Activated CD8-positive, alpha-beta T cell treated with anti-CD3 and anti-CD28 coated beads, Interleukin-2, amount 10 ng/mL, durations not matched to agents 7 days and 5 days (primary cell): ENCODE measurements around the gene XPO6. TPM values are rescaled to one million over a fixed set of nuclear protein-coding genes. Genes with fewer than 3 reads are reported as not detected.

ENCODE experiments used
- ATAC-seq: fragments of 150-1000 bp; cut with Tn5 transposase; one replicate; pipeline ENCODE4 v1.10.0; 2021; ENCODE audit warnings: moderate library complexity
- CTCF ChIA-PET: fragments of 350-600 bp; sonication (Branson Sonifier 250); formaldehyde crosslinking; loops from one replicate; lab custom pipeline; 2021; ENCODE audit warnings: antibody characterized with exemption; lab: Charles Lee
- POLR2A ChIA-PET: fragments of 350-600 bp; sonication (Branson Sonifier 250); formaldehyde crosslinking; loops from one replicate; lab custom pipeline; 2021; ENCODE audit warnings: antibody characterized with exemption; lab: Charles Lee
- DNase-seq: peaks from one replicate; pipeline ENCODE4 v3.0.0-alpha.2; 2020
- H3K27ac Mint-ChIP-seq: one replicate; pipeline ENCODE4 v1.8.0; 2021; ENCODE audit warnings: mild to moderate bottlenecking, mixed read lengths
- H3K27me3 Mint-ChIP-seq: one replicate; pipeline ENCODE4 v1.8.0; 2021; ENCODE audit warnings: low read depth, mixed read lengths
- H3K36me3 Mint-ChIP-seq: one replicate; pipeline ENCODE4 v1.8.0; 2021; ENCODE audit warnings: low read depth, mixed read lengths
- H3K4me1 Mint-ChIP-seq: one replicate; pipeline ENCODE4 v1.8.0; 2021; ENCODE audit warnings: low read depth, mixed read lengths
- H3K4me3 Mint-ChIP-seq: one replicate; pipeline ENCODE4 v1.8.0; 2021; ENCODE audit warnings: mild to moderate bottlenecking, mixed read lengths
- H3K9me3 Mint-ChIP-seq: one replicate; pipeline ENCODE4 v1.8.0; 2022; ENCODE audit warnings: mixed read lengths; ENCODE audit not compliant: insufficient read depth
- total RNA-seq, 2 experiments: library from RNA; stranded (reverse); gene quantifications; one replicate each; pipeline ENCODE4 v1.2.3, GENCODE V29; 2021

XPO6 gene
- total RNA-seq, 2 experiments from 2014 or later, result 206 to 209 TPM

DNA sequence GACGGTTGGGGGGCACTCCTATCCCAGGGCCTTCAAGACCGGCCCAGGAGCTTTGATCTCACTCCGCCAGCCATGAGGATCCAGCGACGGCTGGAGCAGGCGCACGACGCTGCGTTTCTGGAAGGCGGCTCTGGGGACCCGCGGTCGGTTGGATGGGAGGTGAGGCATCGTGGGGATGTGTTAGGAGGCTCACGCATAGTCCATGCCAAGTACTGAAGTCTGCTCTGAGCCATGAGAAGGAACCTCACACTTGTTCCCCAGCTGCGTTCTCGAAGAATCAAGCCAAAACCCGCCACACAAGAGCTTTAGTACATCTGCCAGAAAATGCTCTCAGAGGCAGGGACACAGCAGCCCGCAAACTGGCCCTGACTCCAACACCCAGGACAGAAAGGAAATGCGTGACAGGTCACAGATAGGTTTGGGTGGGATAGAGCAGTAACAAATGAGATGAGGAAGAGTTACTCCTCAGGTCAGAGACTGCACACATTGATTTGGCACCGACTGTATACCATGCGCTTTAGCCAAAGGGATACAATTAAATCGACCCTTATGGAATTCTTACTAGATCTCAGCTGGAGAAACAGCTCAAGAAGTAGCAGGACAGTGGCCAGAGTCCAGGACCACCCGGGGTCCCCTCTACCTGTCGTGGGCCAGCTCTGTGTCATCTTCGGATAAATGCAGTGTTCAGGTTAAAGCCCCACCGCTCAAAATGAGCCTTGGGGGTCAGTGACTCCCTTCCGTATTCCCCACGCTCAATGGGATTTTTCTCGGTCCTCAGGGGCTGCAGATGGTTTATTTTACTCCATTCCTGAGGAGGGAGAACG lies 141.6 kb downstream of the XPO6 start:
- H3K36me3 Mint-ChIP-seq, result no peaks in the 10 kb centered on the region
- ChIA-PET POLR2A (no interaction called here), CTCF (interaction anchor here (0.7 to 5.7 kb wide), 19 partner anchors 11 to 520 kb away, joined by 3 to 103 read pairs (median 4); partner anchors contain the start of genes GTF3C1 and KATNIP)
- H3K9me3 Mint-ChIP-seq, result no peaks in the 10 kb centered on the region
- DNase-seq (no peak), ATAC-seq (no peak)
- peaks cover 11% of the 10 kb centered on the region for H3K27me3 Mint-ChIP-seq
- no peak overlapping the region for H3K4me3 Mint-ChIP-seq
- H3K27ac Mint-ChIP-seq, result no peak overlapping the region
- no peaks in the 10 kb centered on the region for H3K4me1 Mint-ChIP-seq

DNA sequence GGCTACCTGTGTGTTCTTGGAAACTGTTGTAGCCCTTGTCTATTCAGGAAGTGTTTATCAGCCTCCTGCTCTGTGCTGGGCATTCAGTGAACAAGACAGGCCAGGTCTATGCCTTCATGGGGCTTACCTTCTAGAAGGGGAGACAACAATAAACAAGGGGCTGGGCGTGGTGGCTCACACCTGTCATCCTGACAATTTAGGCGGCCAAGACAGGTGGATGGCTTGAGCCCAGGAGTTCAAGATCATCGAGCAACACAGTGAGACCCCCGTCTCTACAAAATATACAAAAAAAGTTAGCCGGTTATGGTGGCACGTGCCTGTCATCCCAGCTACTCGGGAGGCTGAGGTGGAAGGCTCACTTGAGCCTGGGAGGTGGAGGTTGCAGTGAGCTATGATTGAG lies 142.8 kb downstream of the XPO6 start:
- CTCF ChIA-PET, result interaction anchor here (4.6 to 5.7 kb wide), 2 partner anchors 96 to 149 kb away, joined by 21 to 103 read pairs; no protein-coding TSS in a partner anchor
- Mint-ChIP-seq H3K27ac (no peak overlapping the region), H3K27me3 (peaks cover 20% of the 10 kb centered on the region)

DNA sequence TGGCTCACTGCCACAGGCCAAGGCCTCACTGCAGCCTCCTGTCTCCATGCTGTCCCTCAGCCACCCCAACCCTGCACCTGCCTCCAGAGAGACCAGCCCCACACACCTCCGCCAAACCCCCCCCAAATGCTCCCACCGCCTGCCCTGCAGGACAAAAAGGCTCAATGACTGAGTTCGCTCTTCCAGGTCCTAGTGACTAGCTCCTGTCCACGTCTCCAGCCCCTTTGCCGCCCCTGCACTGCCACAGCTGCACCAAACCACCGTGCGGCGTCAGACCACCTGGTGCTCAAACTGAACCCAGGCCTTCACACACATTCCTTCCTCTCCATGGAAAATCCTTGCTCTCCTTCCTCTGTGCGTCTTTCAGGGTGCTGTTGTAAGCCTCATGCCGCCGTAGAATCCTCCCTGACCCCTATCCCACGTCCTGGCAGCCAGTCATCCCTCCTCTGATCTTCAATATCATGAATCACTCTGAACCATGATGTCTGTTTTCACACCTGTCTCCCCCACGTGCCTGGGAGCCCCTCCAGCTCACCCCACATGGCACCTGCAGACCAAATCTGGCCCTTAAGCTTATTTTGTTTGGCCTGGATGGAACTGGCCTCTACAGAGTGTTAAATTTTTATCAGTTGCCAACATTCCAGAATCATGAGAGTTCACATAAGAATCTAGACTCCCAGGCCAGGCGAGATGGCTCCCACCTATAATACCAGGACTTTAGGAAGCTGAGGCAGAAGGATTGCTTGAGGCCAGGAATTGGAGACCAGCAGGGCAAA lies 144.0 kb downstream of the XPO6 start:
- no peaks in the 10 kb centered on the region for H3K4me1 Mint-ChIP-seq
- H3K27ac Mint-ChIP-seq, result no peak overlapping the region
- no peak for DNase-seq
- ChIA-PET CTCF (interaction anchor here (0.6 to 5.7 kb wide), 2 partner anchors 44 to 95 kb away, joined by 3 to 103 read pairs; no protein-coding TSS in a partner anchor), POLR2A (no interaction called here)
- no peaks in the 10 kb centered on the region for H3K36me3 Mint-ChIP-seq
- no peaks in the 10 kb centered on the region for H3K9me3 Mint-ChIP-seq
- no peak overlapping the region for H3K4me3 Mint-ChIP-seq
- peaks cover 20% of the 10 kb centered on the region for H3K27me3 Mint-ChIP-seq
- no peak for ATAC-seq

More for the DNA sequence above, 142.8 kb downstream of the XPO6 start:
- ATAC-seq (no peak), DNase-seq (no peak)
- no peaks in the 10 kb centered on the region for H3K9me3 Mint-ChIP-seq
- no peaks in the 10 kb centered on the region for H3K36me3 Mint-ChIP-seq
- H3K4me3 Mint-ChIP-seq, result no peak overlapping the region
- POLR2A ChIA-PET, result no interaction called here
- no peaks in the 10 kb centered on the region for H3K4me1 Mint-ChIP-seq

DNA sequence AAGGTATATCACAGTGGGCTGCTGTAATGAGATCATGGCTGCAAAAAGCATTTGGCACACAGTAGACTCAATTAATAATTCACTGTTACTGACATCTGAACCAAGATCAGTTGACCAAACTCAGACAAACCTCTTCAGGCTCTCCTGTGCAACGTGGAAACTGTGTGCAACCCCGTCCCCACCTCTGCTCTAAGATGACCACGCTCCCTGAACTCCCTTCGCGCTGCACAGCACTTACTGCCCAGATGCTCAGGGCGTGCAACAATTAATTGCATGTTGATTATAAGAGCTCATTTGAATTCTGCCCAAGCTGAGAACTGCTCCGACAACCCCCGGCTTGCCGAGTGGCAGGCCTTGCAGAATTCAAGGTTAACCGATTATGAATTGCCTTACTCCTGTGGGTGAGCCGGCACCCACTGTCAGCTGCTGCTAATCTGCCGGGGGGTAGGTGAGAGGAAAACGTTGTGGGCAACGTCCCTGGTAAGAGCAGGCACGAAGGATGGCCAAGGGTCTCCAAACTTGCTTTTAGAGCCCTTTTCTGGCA lies 147.0 kb downstream of the XPO6 start:
- no peak for ATAC-seq
- ChIA-PET POLR2A (no interaction called here), CTCF (interaction anchor here (3.8 kb wide), 1 partner anchor 92 kb away, joined by 15 read pairs; no protein-coding TSS in a partner anchor)
- Mint-ChIP-seq H3K4me3 (no peak overlapping the region), H3K9me3 (no peaks in the 10 kb centered on the region), H3K27me3 (peaks cover 38% of the 10 kb centered on the region), H3K27ac (no peak overlapping the region), H3K4me1 (no peaks in the 10 kb centered on the region), H3K36me3 (no peaks in the 10 kb centered on the region)
- DNase-seq, result no peak

DNA sequence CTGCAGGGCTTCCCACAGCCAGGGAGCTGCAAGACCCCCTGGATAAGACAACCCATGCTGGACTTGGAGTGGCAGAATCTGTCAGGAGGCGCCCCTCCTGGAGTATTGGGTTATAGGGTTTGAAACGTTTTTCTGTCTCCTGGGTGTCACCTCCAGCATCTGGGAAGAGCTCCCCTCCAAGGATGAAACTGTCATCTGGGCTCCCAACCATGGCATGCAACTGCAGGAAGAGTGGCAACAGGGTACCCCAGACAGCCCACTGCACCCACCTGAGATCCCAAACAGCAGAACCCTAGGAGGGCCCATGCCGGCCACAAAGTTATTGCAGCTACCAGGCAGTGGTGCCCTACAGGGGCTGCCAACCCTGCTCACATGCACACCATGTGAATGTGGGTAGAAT lies 147.6 kb downstream of the XPO6 start:
- no peak for ATAC-seq
- ChIA-PET POLR2A (no interaction called here), CTCF (interaction anchor here (3.8 kb wide), 1 partner anchor 92 kb away, joined by 15 read pairs; no protein-coding TSS in a partner anchor)
- peaks cover 44% of the 10 kb centered on the region for H3K27me3 Mint-ChIP-seq
- no peaks in the 10 kb centered on the region for H3K4me1 Mint-ChIP-seq
- H3K36me3 Mint-ChIP-seq, result no peaks in the 10 kb centered on the region
- no peak for DNase-seq
- no peak overlapping the region for H3K27ac Mint-ChIP-seq
- no peaks in the 10 kb centered on the region for H3K9me3 Mint-ChIP-seq
- H3K4me3 Mint-ChIP-seq, result no peak overlapping the region

DNA sequence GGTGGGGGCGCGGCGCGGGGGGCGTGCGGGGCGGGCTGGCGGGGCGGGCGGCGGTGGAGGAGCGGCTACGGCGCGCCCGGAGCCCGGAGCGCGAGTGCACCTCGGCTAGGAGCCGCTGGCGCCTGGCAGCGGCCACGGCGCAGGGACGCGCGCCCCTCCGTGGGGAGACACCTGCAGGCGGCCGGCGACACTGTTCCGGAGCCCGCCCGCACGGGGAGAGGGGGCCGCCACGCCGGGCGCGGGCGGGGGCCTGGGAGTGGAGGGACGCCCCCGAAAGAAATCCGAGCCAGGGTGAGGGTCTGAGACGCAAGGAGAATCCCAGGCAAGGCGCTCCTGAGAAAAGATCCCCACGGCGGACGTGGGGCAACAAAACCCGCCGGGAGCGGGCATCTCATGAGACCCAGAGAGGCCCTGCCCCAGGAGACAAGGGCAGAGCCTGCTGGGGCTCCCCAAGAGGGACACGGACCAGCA lies 148.1 kb downstream of the XPO6 start, which contains the start of gene GSG1L:
Gene GSG1L (minus strand): TSS at position 124 of the 471 bp plus-strand sequence. CDS start 290 bp downstream, outside the sequence.
- ChIA-PET POLR2A (no interaction called here), CTCF (interaction anchor here (3.8 kb wide), 1 partner anchor 91 kb away, joined by 15 read pairs; no protein-coding TSS in a partner anchor)
- ATAC-seq (peak; percentile 75), DNase-seq (no peak)
- H3K27me3 Mint-ChIP-seq, result peaks cover 47% of the 10 kb centered on the region
- H3K9me3 Mint-ChIP-seq, result no peaks in the 10 kb centered on the region
- H3K36me3 Mint-ChIP-seq, result no peaks in the 10 kb centered on the region
- H3K4me1 Mint-ChIP-seq, result peaks cover 2% of the 10 kb centered on the region
- H3K4me3 Mint-ChIP-seq, result peak within 1 kb of the TSS; percentile 28
- no peak within 1 kb of the TSS for H3K27ac Mint-ChIP-seq

GRCh38 chr16:28062847-28063521 lies 148.8 kb downstream of the XPO6 start:
- DNase-seq, result no peak
- CTCF ChIA-PET, result interaction anchor here (3.8 kb wide), 1 partner anchor 90 kb away, joined by 15 read pairs; no protein-coding TSS in a partner anchor
- Mint-ChIP-seq H3K27me3 (peaks cover 49% of the 10 kb centered on the region), H3K4me1 (peaks cover 2% of the 10 kb centered on the region), H3K9me3 (no peaks in the 10 kb centered on the region), H3K4me3 (no peak overlapping the region), H3K27ac (no peak overlapping the region), H3K36me3 (no peaks in the 10 kb centered on the region)
- ATAC-seq, result peak; percentile 47
- POLR2A ChIA-PET, result no interaction called here

- ChIA-PET POLR2A (no interaction called here), CTCF (interaction anchor here (3.8 kb wide), 1 partner anchor 90 kb away, joined by 15 read pairs; no protein-coding TSS in a partner anchor)
- DNase-seq (no peak), ATAC-seq (no peak)
- peaks cover 51% of the 10 kb centered on the region for H3K27me3 Mint-ChIP-seq
- no peaks in the 10 kb centered on the region for H3K9me3 Mint-ChIP-seq
- H3K36me3 Mint-ChIP-seq, result no peaks in the 10 kb centered on the region
- no peak overlapping the region for H3K27ac Mint-ChIP-seq
- H3K4me1 Mint-ChIP-seq, result peaks cover 2% of the 10 kb centered on the region
- H3K4me3 Mint-ChIP-seq, result peak overlapping the region; percentile 28
Observed at GRCh38 chr16:28062261-28062846, 149.4 kb downstream of the XPO6 start.

GRCh38 chr16:28061352-28062101 lies 150.2 kb downstream of the XPO6 start:
- ATAC-seq (no peak), DNase-seq (no peak)
- no peak overlapping the region for H3K4me3 Mint-ChIP-seq
- H3K27me3 Mint-ChIP-seq, result peaks cover 49% of the 10 kb centered on the region
- no peak overlapping the region for H3K27ac Mint-ChIP-seq
- no peaks in the 10 kb centered on the region for H3K9me3 Mint-ChIP-seq
- H3K36me3 Mint-ChIP-seq, result no peaks in the 10 kb centered on the region
- peaks cover 2% of the 10 kb centered on the region for H3K4me1 Mint-ChIP-seq
- ChIA-PET CTCF (interaction anchor here (3.8 kb wide), 1 partner anchor 89 kb away, joined by 15 read pairs; no protein-coding TSS in a partner anchor), POLR2A (no interaction called here)

DNA sequence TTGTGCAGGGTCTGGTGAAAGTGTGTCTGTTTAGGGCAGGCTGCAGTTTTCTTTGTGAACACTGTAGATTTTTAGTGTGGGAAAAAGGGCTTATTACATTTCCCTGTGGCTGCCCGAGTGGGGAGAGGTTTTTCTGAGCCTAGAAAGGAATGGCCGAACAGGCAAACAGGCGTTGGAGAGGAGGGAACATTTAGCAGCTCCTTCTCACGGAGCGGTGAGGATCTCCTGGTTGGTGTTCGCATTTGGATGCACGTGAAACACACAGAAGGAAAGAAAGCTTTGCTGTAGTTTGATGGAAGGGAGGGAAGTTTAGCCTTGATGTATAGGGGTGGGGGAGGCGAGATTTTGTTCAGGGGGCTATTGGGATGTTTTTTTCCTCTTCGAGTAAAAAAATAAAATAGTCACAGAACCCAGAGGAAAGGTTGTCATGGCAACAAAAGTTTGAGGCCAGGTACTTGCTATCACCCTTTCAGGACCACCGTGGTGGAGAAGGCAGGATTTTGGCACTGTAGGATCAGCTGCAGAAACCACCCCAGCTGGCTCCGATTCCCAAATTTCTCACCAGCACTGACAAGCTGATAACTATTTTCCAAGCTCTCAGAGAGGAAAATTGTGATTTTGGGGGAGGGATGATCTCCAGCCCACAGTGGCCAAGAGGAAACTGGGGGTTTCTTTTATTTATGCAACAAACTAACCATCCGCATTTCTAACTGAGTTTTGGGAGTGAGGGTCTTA lies 151.8 kb downstream of the XPO6 start:
- Mint-ChIP-seq H3K27ac (no peak overlapping the region), H3K4me3 (no peak overlapping the region), H3K27me3 (peaks cover 39% of the 10 kb centered on the region), H3K4me1 (peaks cover 2% of the 10 kb centered on the region), H3K36me3 (no peaks in the 10 kb centered on the region), H3K9me3 (no peaks in the 10 kb centered on the region)
- ChIA-PET CTCF (no interaction called here), POLR2A (no interaction called here)
- DNase-seq (no peak), ATAC-seq (no peak)
